HCT116 (cell line): ENCODE measurements around the gene HEMK1. TPM values are rescaled to one million over a fixed set of nuclear protein-coding genes. Genes with fewer than 3 reads are reported as not detected.

ENCODE experiments used
- ATAC-seq: fragments of 200-7000 bp; cut with Tn5 transposase; 2 replicates; pipeline ENCODE4 v1.9.1; 2020; ENCODE audit warnings: mild to moderate bottlenecking, moderate library complexity
- BruUV-seq: library from RNA; stranded (reverse); fragments of 400-500 nt; replicated peaks from 2 replicates; lab custom pipeline; 2021; lab: Mats Ljungman, UMichigan
- CTCF ChIA-PET: fragments of 300-600 bp; sonication (Branson Sonifier 250); formaldehyde crosslinking; loops from one replicate; lab custom pipeline; 2021; ENCODE audit warnings: antibody characterized with exemption; lab: Charles Lee
- POLR2A ChIA-PET: fragments of 300-600, 350-600 bp; sonication (Branson Sonifier 250); formaldehyde crosslinking; loops from one replicate; lab custom pipeline; 2021; ENCODE audit warnings: antibody characterized with exemption; lab: Charles Lee
- RAD21 ChIA-PET, 2 experiments: fragments of 300-600 bp; sonication (Branson Sonifier 250); formaldehyde crosslinking; loops; one replicate each; lab custom pipeline; 2023; ENCODE audit warnings: low total read pairs in 2 of 2; ENCODE audit not compliant: uncharacterized antibody in 2 of 2, unreplicated experiment in 2 of 2, low non-redundant PET in 1 of 2; lab: Charles Lee
- DNase-seq: peaks from one replicate; pipeline ENCODE4 v3.0.0-alpha.2; 2010; ENCODE audit warnings: low read depth, low spot score
- H2AFZ ChIP-seq: fragments of 200-600 bp; shearing (Covaris generic), sonication (generic); 2 replicates; pipeline ENCODE4 v1.6.1; 2017; ENCODE audit warnings: low read depth, mixed run types, mixed read lengths, antibody characterized with exemption, low read length; ENCODE audit not compliant: poor library complexity, severe bottlenecking
- H3K27ac ChIP-seq: 2 replicates; pipeline ENCODE4 v1.5.1; 2012; ENCODE audit warnings: low read depth, low read length
- H3K27me3 ChIP-seq: fragments of 200-600 bp; sonication (generic); 2 replicates; pipeline ENCODE4 v1.6.1; 2016; ENCODE audit warnings: mixed run types, low read length, mixed read lengths; ENCODE audit not compliant: insufficient read depth
- H3K36me3 ChIP-seq, 2 experiments: fragments of 200-500 bp in 1 of 2; fragments of 200-600 bp in 1 of 2; sonication (Bioruptor generic) in 1 of 2; sonication (generic) in 1 of 2; 2 replicates each; pipeline versions ENCODE4 v1.5.1 to v1.6.1; 2014 to 2016; ENCODE audit warnings: low read length in 2 of 2, inconsistent platforms in 1 of 2, mixed read lengths in 1 of 2, mixed run types in 1 of 2; ENCODE audit not compliant: insufficient read depth in 2 of 2, control insufficient read depth in 1 of 2
- H3K4me1 ChIP-seq, 2 experiments: fragments of 200-600 bp in 1 of 2; sonication (generic) in 1 of 2; 2 replicates each; pipeline versions ENCODE4 v1.5.1 to v1.6.1; 2012 to 2017; ENCODE audit warnings: low read length in 2 of 2, inconsistent platforms in 1 of 2, mild to moderate bottlenecking in 1 of 2, mixed read lengths in 1 of 2, mixed run types in 1 of 2, moderate library complexity in 1 of 2; ENCODE audit not compliant: insufficient read depth in 2 of 2, control insufficient read depth in 1 of 2
- H3K4me2 ChIP-seq: fragments of 200-600 bp; sonication (generic); 2 replicates; pipeline ENCODE4 v1.6.1; 2017; ENCODE audit warnings: mixed run types, low read length, mixed read lengths
- H3K4me3 ChIP-seq, 2 experiments: fragments of 200-600 bp in 1 of 2; sonication (generic) in 1 of 2; replicated peaks in 1 of 2; 2 replicates each; pipeline ENCODE4 v1.5.1; 2011 to 2016; ENCODE audit warnings: low read length in 2 of 2, control low read depth in 1 of 2, low read depth in 1 of 2, mild to moderate bottlenecking in 1 of 2, mixed read lengths in 1 of 2, mixed run types in 1 of 2
- H3K79me2 ChIP-seq: fragments of 200-600 bp; sonication (generic); 2 replicates; pipeline ENCODE4 v1.6.1; 2017; ENCODE audit warnings: mild to moderate bottlenecking, mixed run types, low read length, moderate library complexity, mixed read lengths; ENCODE audit not compliant: insufficient read depth
- H3K9ac ChIP-seq: fragments of 200-600 bp; sonication (generic); 2 replicates; pipeline ENCODE4 v1.6.1; 2016; ENCODE audit warnings: low read length, mixed read lengths
- H3K9me2 ChIP-seq: fragments of 200-600 bp; sonication (generic), shearing (Covaris generic); 2 replicates; pipeline ENCODE4 v1.6.1; 2017; ENCODE audit warnings: mixed run types, mild to moderate bottlenecking, moderate library complexity; ENCODE audit not compliant: insufficient read depth
- H3K9me3 ChIP-seq, 2 experiments: fragments of 200-500 bp in 1 of 2; fragments of 200-600 bp in 1 of 2; sonication (Bioruptor generic) in 1 of 2; sonication (generic) in 1 of 2; 2 replicates each; pipeline ENCODE4 v1.6.1; 2014 to 2017; ENCODE audit warnings: low read length in 2 of 2, mixed read lengths in 2 of 2, inconsistent platforms in 1 of 2, low read depth in 1 of 2, mild to moderate bottlenecking in 1 of 2, mixed run types in 1 of 2, moderate library complexity in 1 of 2; ENCODE audit not compliant: control insufficient read depth in 1 of 2, insufficient read depth in 1 of 2
- H4K20me1 ChIP-seq: fragments of 200-600 bp; sonication (generic), shearing (Covaris generic); 2 replicates; pipeline ENCODE4 v1.6.1; 2017; ENCODE audit warnings: mixed run types, mild to moderate bottlenecking, moderate library complexity; ENCODE audit not compliant: insufficient read depth
- ATF3 ChIP-seq: IDR thresholded peaks from 2 replicates; pipeline ENCODE4 v1.6.1; 2012
- CBX3 ChIP-seq: IDR thresholded peaks from 2 replicates; pipeline ENCODE4 v1.6.1; 2012; ENCODE audit warnings: low read depth
- CEBPB ChIP-seq: IDR thresholded peaks from 2 replicates; pipeline ENCODE4 v1.6.1; 2012; ENCODE audit warnings: low read depth
- ELF1 ChIP-seq: IDR thresholded peaks from 2 replicates; pipeline ENCODE4 v1.6.1; 2012; ENCODE audit warnings: low read depth, borderline replicate concordance
- FOSL1 ChIP-seq: IDR thresholded peaks from 2 replicates; pipeline ENCODE4 v1.6.1; 2012; ENCODE audit warnings: low read depth
- JUND ChIP-seq: IDR thresholded peaks from 2 replicates; pipeline ENCODE4 v1.6.1; 2012
- MAX ChIP-seq: IDR thresholded peaks from 2 replicates; pipeline ENCODE4 v1.6.1; 2012
- POLR2AphosphoS5 ChIP-seq: IDR thresholded peaks from 2 replicates; pipeline ENCODE4 v1.6.1; 2011; ENCODE audit warnings: mild to moderate bottlenecking, low read depth, low read length, moderate library complexity
- RAD21 ChIP-seq: IDR thresholded peaks from 2 replicates; pipeline ENCODE4 v1.6.1; 2012; ENCODE audit warnings: low read depth, mild to moderate bottlenecking
- SIN3A ChIP-seq: IDR thresholded peaks from 2 replicates; pipeline ENCODE4 v1.6.1; 2012; ENCODE audit warnings: low read depth
- SRF ChIP-seq: IDR thresholded peaks from 2 replicates; pipeline ENCODE4 v1.6.1; 2012; ENCODE audit warnings: low read depth
- TCF7L2 ChIP-seq: IDR thresholded peaks from 2 replicates; pipeline ENCODE4 v1.7.0; 2011; ENCODE audit warnings: borderline replicate concordance, inconsistent platforms; ENCODE audit not compliant: insufficient read depth, insufficient read length; ENCODE audit errors: extremely low read depth
- YY1 ChIP-seq: IDR thresholded peaks from 2 replicates; pipeline ENCODE4 v1.6.1; 2011; ENCODE audit warnings: low read length, low read depth, moderate library complexity, mild to moderate bottlenecking; ENCODE audit not compliant: insufficient replicate concordance; ENCODE audit errors: extremely low read depth
- ZBTB33 ChIP-seq: IDR thresholded peaks from 2 replicates; pipeline ENCODE4 v1.6.1; 2011; ENCODE audit warnings: mild to moderate bottlenecking, low read length, moderate library complexity; ENCODE audit not compliant: insufficient replicate concordance; ENCODE audit errors: extremely low read depth
- ZFX ChIP-seq: fragments of 450-650 bp; IDR thresholded peaks from 2 replicates; pipeline ENCODE4 v1.6.1; 2017
- intact Hi-C: fragments of 100-400 bp; cut with micrococcal nuclease; formaldehyde crosslinking; loops from 2 replicates; pipeline ENCODE4 v1.10.0; 2022
- total RNA-seq: library from RNA; stranded (reverse); gene quantifications from one replicate; pipeline ENCODE4 v1.2.1, GENCODE V29; 2021; ENCODE audit not compliant: unreplicated experiment

Gene HEMK1
- total RNA-seq, 1 experiment from 2014 or later = 20.5 TPM

- Histone ChIP-seq H3K9me2 (no peaks in the 10 kb centered on the region), H3K9me3 (no peaks in the 10 kb centered on the region), H2AFZ (peak overlapping the region; percentile 30), H3K79me2 (peaks cover 3% of the 10 kb centered on the region; the same call in 1 of the 2 replicates), H3K4me2 (peak overlapping the region; percentile 93), H4K20me1 (no peaks in the 10 kb centered on the region), H3K27ac (0 out of 2 replicates have a peak overlapping the region, but pooled peaks have one; percentile 62), H3K9ac (peak overlapping the region; percentile 70), H3K4me3 (peak overlapping the region; percentile 54 to 64), H3K36me3 (0 out of 4 replicates have a peak, but pooled peaks cover 0 to 2% of the 10 kb centered on the region in 2 experiments), H3K4me1 (peaks cover 14 to 38% of the 10 kb centered on the region in 2 experiments), H3K27me3 (no peaks in the 10 kb centered on the region)
- TF ChIP-seq CEBPB (no peak), SIN3A (no peak), JUND (no peak), MAX (no peak), CBX3 (no peak), YY1 (no peak), ATF3 (no peak), SRF (no peak), ZFX (no peak), FOSL1 (no peak), POLR2AphosphoS5 (no peak), RAD21 (no peak), TCF7L2 (no peak), ZBTB33 (no peak), ELF1 (no peak)
- ATAC-seq (peak; percentile 18; the same call in 1 of the 2 replicates), DNase-seq (no peak)
- intact Hi-C loops = loop anchor here (5.0 kb wide), 1 partner anchor 265 kb away; the partner anchor contains the start of gene ZMYND10
- BruUV-seq = no TSS peak
- RAD21 ChIA-PET = interaction anchor here (0.9 to 1.5 kb wide), 5 partner anchors 11 to 43 kb away, joined by 3 to 7 read pairs (median 4); partner anchors contain the start of gene HEMK1 (in 2 of the 2)
- CTCF ChIA-PET = interaction anchor here (0.8 to 1.5 kb wide), 19 partner anchors 9 to 887 kb away, joined by 3 to 31 read pairs (median 4); partner anchors contain the start of genes C3orf18 and HEMK1
- POLR2A ChIA-PET = interaction anchor here (0.9 to 1.7 kb wide), 7 partner anchors 10 to 275 kb away, joined by 3 to 19 read pairs (median 5); partner anchors contain the start of gene HEMK1
Observed at GRCh38 chr3:50612234-50612882, 43.0 kb downstream of the HEMK1 start.
